NCI-H748 (cell line): ENCODE results near the gene CGRRF1.
A peak's percentile ranks its signal among the peaks of the same experiment; 100 is the strongest.

Experiments
- DNase-seq: peaks from one replicate; lab custom pipeline; 2025; ENCODE audit not compliant: unreplicated experiment; lab: John Stamatoyannopoulos, UW

Gene CGRRF1

DNA sequence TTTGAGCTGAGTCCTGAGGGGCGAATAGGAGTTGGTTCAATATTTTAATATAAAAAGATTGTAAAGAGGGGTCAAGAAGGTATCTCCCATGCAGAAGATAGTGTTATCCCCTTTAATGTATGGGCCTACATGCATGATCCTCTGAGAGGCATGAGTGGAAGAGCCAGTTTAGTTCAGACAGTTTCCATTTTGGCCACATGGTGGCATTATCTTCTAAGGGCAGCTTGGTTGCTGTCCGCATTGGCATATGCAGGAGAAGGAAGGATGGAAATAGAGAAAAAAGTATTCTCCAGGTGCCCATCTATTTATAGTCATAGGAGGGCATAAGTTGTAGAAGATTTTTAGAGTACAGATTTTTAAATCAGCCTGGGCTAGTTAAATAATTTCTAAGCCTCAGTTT, 62.6 kb downstream of the CGRRF1 start:
- peak; percentile 64 for DNase-seq

GRCh38 chr14:54574528-54574927, 64.8 kb downstream of the CGRRF1 start:
- no peak for DNase-seq

DNA sequence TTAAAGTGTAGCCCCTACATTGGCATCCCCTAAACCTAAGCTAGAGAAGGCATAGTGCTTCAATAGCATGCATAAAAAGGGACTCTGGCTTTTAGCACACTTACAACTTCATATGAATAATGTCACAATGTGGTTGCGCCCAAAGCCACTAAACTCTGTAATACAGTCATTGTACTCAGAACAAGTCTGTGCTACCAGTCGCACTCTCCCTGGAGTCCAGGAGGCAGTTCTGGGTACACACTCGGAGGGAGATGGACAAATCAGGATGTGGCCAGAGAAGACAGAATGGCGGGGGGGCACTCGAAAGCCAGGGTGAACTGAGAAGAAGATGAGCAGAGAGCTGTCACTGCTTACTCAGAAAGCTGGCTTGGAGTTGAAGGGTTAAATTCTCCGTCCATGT, 67.8 kb downstream of the CGRRF1 start:
- no peak for DNase-seq

DNA sequence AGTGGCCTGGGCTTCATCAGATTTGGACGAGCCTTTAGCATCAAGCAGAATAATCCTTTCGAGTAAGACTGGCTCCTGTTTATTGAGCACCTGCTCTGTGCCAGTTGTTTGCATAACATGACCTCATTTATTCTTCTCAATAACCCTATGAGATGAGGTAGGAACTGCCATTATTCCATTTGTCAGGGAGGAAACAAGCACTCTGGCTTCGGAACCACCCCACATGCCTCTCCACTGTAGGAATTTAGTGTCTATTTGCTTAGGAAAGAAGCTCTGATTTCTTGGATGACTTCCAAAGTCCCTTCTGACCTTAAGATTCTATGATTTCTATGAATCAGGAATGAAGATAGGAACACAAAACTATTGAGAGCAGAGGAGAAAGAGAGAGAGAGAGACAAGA, 68.3 kb downstream of the CGRRF1 start:
- DNase-seq, result peak; percentile 17

DNA sequence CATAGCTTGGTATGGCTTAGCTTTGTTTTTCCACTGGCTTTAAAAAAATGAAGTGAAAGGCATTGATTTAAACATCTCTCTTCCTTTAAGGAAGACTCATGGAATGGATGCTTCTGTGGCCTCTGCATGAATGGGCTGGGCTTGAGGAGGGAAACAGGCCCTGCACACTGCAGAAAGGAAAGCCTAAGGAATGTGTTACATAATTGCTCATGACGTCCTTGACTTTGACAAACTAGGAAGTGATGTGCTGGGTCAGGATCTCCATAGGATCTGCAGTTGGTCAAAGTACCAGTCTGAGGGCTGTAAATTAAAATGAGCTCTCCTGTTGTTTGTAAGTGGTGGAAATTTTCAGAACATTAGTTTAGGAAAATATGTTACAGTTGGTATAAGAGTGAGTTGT, 69.9 kb downstream of the CGRRF1 start:
- DNase-seq, result no peak

DNA sequence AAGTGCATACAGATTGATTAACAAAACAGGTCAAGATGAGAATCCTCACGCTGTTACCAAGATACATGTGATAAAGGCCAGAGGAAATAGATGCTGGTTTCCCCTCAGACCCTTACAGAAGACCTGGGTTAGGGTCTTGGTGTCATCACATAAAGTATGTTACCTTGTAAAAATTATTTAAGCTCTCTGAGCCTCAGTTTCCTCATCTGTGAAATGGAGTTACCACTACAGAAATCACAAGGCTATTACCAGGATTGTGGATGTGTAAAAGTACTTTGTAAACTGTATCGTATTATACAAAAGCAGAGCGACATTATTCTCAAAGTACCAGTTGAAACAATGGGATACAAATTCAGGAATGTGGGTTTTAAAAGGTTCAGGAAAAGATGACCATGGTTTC, 71.2 kb downstream of the CGRRF1 start:
- DNase-seq, result no peak

GRCh38 chr14:54582334-54582733, 72.6 kb downstream of the CGRRF1 start:
- DNase-seq, result no peak

DNA sequence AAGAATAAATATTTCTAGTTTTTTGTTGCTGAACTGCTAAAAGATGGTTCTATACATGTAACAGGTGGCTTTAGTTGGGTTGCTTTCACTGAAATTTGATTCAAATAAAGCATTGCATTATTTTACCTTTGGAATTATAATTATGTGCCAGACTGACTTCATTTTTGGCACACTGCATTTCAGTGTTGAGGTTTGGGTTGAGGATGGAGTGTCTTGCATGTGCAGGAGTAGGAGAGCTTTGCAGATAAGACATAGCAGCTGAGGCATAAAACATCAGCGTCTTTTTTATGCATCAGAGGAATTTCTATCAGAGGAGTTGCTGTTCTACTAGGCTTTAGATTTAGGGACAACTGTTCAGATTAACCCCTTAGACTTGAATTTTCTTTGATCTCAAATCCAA, 74.4 kb downstream of the CGRRF1 start:
- no peak for DNase-seq

DNA sequence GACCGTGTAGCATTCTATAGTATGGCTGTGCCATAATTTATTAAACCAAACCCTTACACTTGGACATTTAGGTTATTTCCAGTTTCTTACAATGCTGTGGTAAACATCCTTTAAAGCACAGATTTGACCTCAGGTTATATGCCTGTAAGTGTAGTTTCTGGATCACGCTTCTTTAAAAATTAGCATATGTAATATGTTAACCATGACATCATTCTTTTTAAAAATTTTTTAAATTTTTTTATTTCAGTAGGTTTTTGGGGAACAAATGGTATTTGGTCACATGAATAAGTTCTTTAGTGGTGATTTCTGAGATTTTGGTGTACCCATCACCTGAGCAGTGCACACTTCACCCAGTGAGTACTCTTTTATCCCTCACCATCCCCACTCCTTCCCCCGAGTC, 75.5 kb downstream of the CGRRF1 start:
- DNase-seq, result no peak
